DMS114 treated with DMSO at 0.1 percent for 48 hours (cell line): ENCODE results near the gene RICTOR.
A peak's percentile ranks its signal among the peaks of the same experiment; 100 is the strongest.

Experiments used
- DNase-seq: peaks from one replicate; lab custom pipeline; 2025; ENCODE audit not compliant: unreplicated experiment; lab: John Stamatoyannopoulos, UW

RICTOR gene

DNA sequence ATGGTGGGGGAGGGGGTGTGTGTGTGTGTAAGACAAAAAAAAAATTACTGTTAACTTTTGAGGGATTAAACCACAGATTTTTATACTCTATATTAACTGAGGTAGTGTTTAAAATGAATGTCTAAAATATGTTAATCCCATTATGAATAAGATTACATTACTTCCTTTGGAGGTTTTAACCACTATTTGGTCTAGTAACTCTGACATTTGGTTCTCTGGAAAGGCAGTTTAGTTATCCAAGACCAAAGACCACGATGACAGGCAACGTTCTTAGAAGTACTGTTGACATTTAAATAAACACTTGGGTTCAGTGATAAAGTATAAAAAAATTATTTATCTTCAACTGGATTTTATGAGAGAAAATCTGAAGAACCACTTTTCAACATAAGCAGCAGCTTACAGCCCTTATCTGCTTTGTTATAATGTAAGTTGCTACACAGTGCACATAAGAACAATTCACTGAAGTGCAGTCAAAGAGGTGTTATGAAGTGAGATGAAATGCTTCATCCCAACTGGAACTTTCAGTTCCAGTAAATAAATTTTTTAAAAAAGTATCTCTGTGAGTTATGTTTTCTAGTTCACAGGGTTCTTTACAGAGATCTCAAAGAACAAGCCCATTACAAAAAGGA lies 133.9 kb downstream of the RICTOR start:
- no peak for DNase-seq

DNA sequence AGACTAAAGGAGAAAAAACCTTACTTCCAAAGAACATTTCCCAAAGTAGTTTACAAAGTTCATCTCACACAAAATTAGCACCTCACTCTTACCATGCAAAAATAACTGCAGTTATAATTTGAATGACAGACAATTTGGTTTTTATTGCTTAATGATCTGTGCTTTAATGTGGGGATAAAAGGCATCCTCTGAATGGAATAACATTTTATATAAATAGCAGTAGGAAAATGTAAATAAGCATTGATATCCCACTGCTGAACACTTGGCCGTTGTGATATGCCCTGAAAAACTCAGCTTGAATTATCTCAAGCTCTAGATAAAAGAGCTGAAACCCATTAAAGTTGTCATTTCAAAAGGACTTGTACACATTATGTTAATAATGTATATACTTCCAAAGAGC lies 135.2 kb downstream of the RICTOR start:
- no peak for DNase-seq

DNA sequence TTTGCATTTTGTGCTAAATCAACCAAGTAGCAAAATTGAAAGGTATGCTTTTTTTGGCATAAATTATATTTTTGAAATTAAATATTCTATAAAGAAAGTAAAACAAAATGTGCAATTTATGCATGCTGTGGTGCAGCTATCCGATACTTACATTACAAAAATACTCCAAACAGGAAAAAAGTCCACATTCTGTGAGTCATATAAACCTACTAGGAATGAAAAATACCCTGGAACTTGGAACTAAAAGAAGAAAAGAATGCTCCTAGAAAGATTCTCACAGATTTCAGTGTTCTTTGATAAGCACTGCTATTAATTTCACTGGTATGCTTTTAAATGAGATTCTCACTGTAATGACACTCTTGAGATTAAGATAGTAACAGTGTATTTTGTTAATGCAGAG lies 135.8 kb downstream of the RICTOR start:
- DNase-seq: no peak

GRCh38 chr5:38936269-38936668 lies 137.9 kb downstream of the RICTOR start:
- DNase-seq: no peak

DNA sequence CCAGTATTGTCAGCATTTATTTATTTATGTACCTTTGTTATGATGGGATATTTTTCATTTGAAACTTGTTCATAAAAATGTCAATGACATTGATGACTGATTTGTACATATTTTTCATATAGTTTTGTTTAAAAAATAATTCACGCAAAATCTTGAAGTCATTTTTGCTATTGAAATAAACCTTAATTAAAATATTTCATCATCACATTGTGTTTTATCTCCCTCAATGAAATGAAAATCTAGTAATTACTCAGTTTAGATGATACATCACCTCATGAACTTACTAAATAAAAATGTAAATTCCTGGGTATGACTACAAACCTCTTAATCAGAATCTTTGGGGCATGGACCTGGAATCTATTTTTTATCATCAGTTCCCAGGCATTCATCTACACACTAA lies 138.8 kb downstream of the RICTOR start:
- DNase-seq: no peak

- DNase-seq: no peak
Measured at GRCh38 chr5:38932854-38933408, 141.3 kb downstream of the RICTOR start.

DNA sequence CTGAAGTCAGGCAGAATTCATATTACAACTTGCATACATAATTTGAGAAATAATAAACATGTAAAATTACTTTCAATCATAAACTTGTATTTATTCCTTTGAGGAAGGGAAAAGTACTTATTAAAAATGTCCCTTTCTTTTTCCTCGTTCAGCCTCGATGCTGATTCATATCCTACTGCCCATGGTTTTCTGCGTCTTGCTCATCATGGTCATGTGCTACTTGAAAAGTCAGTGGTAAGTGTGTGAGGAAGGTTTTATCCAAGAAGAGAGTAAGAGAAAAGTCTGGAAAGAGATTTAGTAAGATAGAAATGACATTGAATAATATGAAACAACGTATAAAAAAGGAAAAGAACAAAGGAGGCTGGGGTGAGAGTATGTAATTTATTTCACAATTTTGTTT lies 142.5 kb downstream of the RICTOR start:
- no peak for DNase-seq

DNA sequence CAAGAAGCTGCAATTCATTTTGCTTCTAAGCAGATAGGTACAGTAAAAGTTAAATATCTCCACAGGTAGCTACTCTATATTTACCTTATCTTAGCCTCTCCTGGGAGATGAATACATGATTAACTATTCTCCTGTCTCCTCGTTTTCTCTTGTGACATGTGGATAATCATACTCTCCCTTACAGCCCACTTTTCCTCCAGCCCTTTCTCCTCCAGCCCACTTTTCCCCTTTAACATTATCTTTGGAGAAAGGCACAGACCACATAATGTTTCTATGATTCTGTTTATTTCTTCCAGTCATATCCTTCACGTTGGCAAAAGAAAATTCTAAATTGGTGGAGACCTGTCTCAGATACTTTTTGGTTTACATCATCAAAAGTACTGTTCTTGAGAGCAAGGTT lies 144.4 kb downstream of the RICTOR start:
- DNase-seq: no peak

GRCh38 chr5:38927470-38927869 lies 146.7 kb downstream of the RICTOR start:
- DNase-seq: no peak

GRCh38 chr5:38926121-38926520 lies 148.1 kb downstream of the RICTOR start:
- DNase-seq: no peak

DNA sequence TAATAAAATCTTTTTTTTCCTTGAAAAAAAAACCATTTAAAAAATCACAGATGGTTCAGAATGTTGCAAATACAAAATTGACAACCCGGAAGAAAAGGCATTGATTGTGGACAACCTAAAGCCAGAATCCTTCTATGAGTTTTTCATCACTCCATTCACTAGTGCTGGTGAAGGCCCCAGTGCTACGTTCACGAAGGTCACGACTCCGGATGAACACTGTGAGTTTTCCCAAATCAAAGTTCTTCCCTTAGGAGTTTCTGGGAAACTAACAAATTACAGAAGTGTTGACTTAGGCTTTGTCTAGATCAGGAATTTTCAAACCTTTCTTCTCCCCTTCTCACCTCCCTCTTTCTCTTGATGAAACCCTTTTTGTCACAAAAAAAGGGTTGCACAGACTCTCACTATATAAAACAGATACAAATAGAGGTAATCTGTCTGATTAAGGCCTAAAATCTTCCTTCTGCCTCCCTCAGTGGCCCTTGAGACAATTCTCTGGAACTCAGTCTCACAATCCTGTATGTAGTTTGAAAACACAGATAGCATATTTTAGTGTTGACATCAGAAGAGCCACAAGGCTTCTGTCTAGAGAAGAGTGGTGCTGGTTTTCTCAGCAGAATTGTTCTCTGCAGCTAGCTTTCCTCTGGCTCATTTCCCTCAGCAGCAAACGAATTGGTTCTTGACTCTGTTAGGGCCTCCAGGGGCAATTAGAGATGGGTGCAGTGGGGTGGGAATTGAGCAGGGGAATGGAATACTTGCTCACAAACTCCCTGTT lies 148.9 kb downstream of the RICTOR start:
- no peak for DNase-seq

DNA sequence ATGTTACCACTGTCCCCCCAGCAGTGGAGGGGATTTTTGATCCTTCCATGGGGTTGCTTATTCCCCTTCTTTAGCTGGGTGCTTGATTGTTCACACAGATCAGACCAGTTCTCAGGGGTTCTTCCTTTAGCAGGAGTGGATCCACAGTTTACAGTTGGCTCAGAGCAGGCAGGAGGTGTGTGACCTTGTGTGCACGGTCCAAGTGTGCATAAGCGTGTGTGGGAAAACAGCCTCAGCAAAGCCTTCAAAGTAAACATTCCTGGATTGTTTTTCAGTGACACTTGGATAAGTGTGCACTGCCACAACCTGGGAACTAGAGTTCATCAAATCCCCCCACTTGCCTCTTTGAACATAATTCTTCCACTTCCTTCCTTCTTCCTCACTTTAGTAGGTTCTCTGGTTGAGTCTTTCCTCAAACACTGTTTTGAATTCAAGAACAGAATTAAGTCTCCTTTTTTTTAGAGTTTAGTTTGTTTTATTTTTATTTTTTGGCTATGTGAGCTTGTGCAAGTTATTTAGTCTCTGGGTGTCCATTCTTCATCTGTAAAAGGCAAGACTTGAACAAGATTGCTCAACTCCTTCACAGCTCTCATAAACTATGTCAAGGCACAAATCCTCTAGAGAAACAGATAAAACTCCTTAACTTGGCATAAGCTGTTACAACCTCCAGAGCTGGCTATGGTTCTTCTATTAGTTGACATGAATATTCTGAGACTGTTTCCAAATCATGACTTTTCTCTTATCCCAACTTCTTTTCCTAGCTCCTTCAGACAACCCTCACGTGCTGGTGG lies 150.3 kb downstream of the RICTOR start:
- no peak for DNase-seq

GRCh38 chr5:38922199-38922598 lies 152.0 kb downstream of the RICTOR start:
- DNase-seq: peak; percentile 39

DNA sequence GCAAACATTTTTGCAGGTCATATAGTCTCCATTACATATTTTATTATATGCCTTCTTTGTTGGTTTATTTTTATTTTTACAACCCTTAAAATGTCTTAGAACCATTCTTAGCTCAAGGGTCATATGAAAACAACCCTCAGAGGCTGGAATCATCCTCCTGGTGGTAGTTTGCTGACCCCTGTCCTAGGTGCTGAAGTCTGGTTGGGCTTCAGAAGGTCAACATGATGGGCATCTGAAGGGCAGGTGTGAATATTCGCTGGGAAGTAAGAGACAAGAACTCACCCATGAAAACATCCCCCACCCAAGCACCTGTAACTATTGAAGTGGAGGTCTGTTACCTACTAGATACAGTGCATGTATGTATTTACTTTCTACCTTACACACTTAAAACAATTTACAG lies 153.0 kb downstream of the RICTOR start:
- no peak for DNase-seq

DNA sequence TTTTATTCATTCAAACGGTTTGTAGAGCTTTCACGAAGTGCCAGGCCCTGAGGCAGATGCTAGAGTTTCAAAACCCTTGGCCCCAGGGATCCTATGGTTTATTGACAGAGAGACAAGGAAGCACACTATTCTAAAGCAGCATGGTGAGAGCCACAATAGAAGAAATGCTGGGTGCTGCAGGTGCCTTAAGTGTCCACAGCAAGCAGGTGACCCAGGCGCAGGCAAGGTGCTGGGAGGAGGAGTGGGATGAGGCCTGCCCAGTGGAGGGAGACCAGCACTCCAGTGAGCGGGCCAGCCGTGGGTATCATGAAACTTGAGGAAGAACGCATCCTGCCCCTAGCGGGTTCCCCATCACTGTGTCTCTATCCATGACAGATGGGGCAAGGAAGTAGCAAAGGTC lies 157.4 kb downstream of the RICTOR start:
- DNase-seq: no peak

GRCh38 chr5:38913714-38914113 lies 160.5 kb downstream of the RICTOR start:
- no peak for DNase-seq

GRCh38 chr5:38911933-38912332 lies 162.3 kb downstream of the RICTOR start:
- DNase-seq: no peak

- no peak for DNase-seq
Measured at GRCh38 chr5:38906503-38906902, 167.7 kb downstream of the RICTOR start.

DNA sequence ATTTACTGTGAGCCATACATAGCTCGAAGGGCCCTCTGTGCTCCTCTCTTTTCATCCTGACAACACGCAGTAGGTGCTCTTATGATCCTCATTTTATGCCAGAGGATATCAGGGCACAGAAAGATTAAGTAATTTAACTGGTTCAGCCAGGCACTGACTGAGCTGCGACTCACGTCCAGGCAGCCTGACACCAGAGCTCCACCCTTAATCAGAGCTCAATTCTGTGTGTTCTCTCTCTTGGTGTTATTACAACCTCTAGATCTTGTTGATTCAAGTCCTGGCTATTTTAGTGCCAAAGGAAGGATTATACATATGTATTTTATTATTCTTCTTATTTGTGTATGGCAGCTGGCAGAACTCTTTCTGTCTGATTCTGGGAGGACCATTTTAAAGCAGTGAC lies 168.7 kb downstream of the RICTOR start:
- DNase-seq: no peak

DNA sequence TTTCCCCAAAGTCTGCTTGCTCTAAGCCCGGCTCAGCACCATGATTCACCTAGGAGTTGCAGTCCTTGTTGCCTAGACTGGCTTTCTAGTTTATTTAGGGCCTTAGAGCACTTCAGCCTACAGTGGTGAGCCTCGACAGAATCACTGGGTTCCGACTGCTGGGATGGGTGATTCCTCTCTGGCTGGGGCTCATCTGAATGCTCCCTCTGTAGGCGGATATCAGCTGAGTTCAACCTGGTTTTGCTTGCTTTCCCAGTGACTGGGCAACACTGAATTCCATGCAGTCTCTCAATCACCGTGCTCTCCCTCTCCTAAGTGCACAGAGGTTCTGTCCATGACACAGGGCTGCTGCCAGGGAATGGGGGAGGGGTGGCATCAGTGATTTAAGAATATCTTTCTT lies 174.3 kb downstream of the RICTOR start:
- no peak for DNase-seq

DNA sequence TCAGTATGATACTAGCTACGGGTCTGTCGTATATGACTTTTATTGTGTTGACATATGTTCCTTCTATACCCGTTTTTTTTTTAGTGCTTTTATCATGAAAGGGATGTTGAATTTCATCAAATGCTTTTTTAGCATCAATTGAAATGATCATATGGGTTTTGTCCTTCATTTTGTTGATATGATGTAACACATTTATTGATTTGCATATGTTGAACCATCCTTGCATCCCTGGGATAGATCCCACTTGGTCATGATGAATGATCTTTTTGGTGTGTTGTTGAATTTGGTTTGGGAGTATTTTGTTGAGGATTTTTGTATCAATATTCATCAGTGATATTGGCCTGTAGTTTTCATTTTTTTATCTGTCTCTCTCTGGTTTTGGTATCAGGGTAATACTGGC lies 177.4 kb downstream of the RICTOR start:
- DNase-seq: no peak

DNA sequence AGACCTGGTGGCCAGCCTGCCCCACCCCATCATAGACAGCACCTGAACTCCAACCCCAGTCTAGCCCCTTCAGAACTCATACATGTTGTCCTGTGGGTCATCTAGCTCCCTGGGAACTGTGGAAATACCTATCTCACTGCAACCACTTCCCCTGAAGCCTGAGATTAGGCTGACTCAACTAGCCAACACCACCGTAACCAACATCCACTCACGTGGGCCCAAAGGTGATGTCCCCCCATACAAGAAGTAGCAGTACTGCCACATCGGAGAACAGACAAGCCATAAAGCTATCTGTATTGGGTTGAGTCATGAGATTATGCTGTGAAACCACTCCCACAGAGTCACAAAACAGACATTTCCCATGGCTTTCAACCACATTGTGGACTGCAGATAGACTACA lies 181.8 kb downstream of the RICTOR start:
- no peak for DNase-seq
